Gastroesophageal sphincter (tissue), 3 donors: ENCODE data around the gene PHPT1.

ENCODE experiments used
- EP300 ChIP-seq: sonication (generic); formaldehyde crosslinking; IDR thresholded peaks from one replicate; pipeline ENCODE4 v1.6.1; 2017; ENCODE audit warnings: antibody characterized with exemption, mild to moderate bottlenecking
- POLR2A ChIP-seq, 2 donors: fragments of 450-650 bp; IDR thresholded peaks; one replicate each; pipeline ENCODE4 v1.6.1; 2017; ENCODE audit warnings: antibody characterized with exemption in 2 of 2, mild to moderate bottlenecking in 2 of 2, moderate library complexity in 1 of 2
- POLR2AphosphoS5 ChIP-seq: sonication (generic); formaldehyde crosslinking; IDR thresholded peaks from one replicate; pipeline ENCODE4 v1.6.1; 2017; ENCODE audit warnings: antibody characterized with exemption
- TF ChIP-seq, protein P1 (sequence below), 4 experiments: fragments of 200-600 bp in 2 of 4; fragments of 450-650 bp in 2 of 4; sonication (generic) in 1 of 4; IDR thresholded peaks; one replicate each; pipeline ENCODE4 v1.5.1; 2017 to 2019; ENCODE audit warnings: antibody characterized with exemption in 4 of 4, mild to moderate bottlenecking in 2 of 4, moderate library complexity in 2 of 4

DNA sequence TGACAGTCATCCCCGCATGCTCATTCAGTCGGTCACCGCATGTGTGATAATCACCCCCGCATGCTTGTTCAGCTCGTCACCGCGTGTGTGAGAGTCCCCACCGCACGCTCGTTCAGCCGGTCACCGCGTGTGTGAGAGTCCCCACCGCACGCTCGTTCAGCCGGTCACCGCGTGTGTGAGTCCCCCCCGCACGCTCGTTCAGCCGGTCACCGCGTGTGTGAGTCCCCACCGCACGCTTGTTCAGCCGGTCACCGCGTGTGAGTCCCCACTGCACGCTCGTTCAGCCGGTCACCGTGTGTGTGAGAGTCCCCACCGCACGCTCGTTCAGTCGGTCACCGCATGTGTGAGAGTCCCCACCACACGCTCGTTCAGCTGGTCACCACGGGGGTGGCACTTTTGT lies 40.6 kb downstream of the PHPT1 start:
- TF ChIP-seq, protein P1, sequence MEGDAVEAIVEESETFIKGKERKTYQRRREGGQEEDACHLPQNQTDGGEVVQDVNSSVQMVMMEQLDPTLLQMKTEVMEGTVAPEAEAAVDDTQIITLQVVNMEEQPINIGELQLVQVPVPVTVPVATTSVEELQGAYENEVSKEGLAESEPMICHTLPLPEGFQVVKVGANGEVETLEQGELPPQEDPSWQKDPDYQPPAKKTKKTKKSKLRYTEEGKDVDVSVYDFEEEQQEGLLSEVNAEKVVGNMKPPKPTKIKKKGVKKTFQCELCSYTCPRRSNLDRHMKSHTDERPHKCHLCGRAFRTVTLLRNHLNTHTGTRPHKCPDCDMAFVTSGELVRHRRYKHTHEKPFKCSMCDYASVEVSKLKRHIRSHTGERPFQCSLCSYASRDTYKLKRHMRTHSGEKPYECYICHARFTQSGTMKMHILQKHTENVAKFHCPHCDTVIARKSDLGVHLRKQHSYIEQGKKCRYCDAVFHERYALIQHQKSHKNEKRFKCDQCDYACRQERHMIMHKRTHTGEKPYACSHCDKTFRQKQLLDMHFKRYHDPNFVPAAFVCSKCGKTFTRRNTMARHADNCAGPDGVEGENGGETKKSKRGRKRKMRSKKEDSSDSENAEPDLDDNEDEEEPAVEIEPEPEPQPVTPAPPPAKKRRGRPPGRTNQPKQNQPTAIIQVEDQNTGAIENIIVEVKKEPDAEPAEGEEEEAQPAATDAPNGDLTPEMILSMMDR (IDR thresholded peaks at IDR 0.05): no peak
- TF ChIP-seq POLR2AphosphoS5 (no peak), EP300 (no peak), POLR2A (IDR thresholded peaks at IDR 0.05) (no peak)
